B cell (primary cell): Measurements from ENCODE around the gene ROBO2. TPM values are rescaled to one million over a fixed set of nuclear protein-coding genes. Genes with fewer than 3 reads are reported as not detected.

Experiments
- ATAC-seq: fragments of 200-7000 bp; cut with Tn5 transposase; one replicate; pipeline ENCODE4 v1.10.0; 2021; ENCODE audit warnings: low read depth, mild to moderate bottlenecking, moderate number of reproducible peaks, moderate library complexity
- CTCF ChIA-PET: fragments of 350-600 bp; sonication (Branson Sonifier 250); formaldehyde crosslinking; loops from one replicate; lab custom pipeline; 2021; ENCODE audit warnings: antibody characterized with exemption, inconsistent platforms; lab: Charles Lee
- POLR2A ChIA-PET: fragments of 350-600 bp; sonication (Branson Sonifier 250); formaldehyde crosslinking; loops from one replicate; lab custom pipeline; 2021; ENCODE audit warnings: antibody characterized with exemption; lab: Charles Lee
- DNase-seq: peaks from one replicate; pipeline ENCODE4 v3.0.0; 2013
- H2AFZ ChIP-seq: 2 replicates; pipeline ENCODE4 v1.6.1; 2012; ENCODE audit warnings: mild to moderate bottlenecking, low read depth, low read length; ENCODE audit not compliant: insufficient read depth, poor library complexity, severe bottlenecking
- H3K27ac ChIP-seq, 2 donors: 1 replicate in 1 of 2; 2 replicates in 1 of 2; pipeline ENCODE4 v1.5.1; 2012 to 2013; ENCODE audit warnings: low read length in 2 of 2, mild to moderate bottlenecking in 2 of 2, moderate library complexity in 1 of 2
- H3K27me3 ChIP-seq, 4 experiments: fragments of 200-600 bp in 1 of 4; sonication (generic) in 1 of 4; replicated peaks in 1 of 4; 1 replicate in 2 of 4; 2 replicates in 2 of 4; pipeline versions ENCODE4 v1.6.1 to v1.7.0; 2013 to 2016; ENCODE audit warnings: low read length in 3 of 4, mild to moderate bottlenecking in 2 of 4, mixed read lengths in 1 of 4, moderate library complexity in 1 of 4; ENCODE audit not compliant: insufficient read depth in 4 of 4, control insufficient read depth in 3 of 4; ENCODE audit errors: control extremely low read depth in 1 of 4
- H3K36me3 ChIP-seq, 2 experiments: replicated peaks in 1 of 2; 1 replicate in 1 of 2; 2 replicates in 1 of 2; pipeline versions ENCODE4 v1.6.1 to v1.7.1; 2013; ENCODE audit warnings: low read length in 1 of 2; ENCODE audit not compliant: insufficient read depth in 2 of 2, control insufficient read depth in 1 of 2; ENCODE audit errors: control extremely low read depth in 1 of 2, extremely low read depth in 1 of 2
- H3K4me1 ChIP-seq, 2 donors: fragments of 200-600 bp in 1 of 2; sonication (generic) in 1 of 2; 1 replicate in 1 of 2; 2 replicates in 1 of 2; pipeline versions ENCODE4 v1.5.1 to v1.6.1; 2013 to 2017; ENCODE audit warnings: low read length in 2 of 2; ENCODE audit not compliant: control insufficient read depth in 2 of 2, insufficient read depth in 2 of 2
- H3K4me2 ChIP-seq: replicated peaks from 2 replicates; pipeline ENCODE3; 2012; ENCODE audit warnings: mild to moderate bottlenecking, low read depth, low read length; ENCODE audit not compliant: poor library complexity, severe bottlenecking
- H3K4me3 ChIP-seq, 5 experiments: fragments of 200-600 bp in 1 of 5; sonication (generic) in 1 of 5; 1 replicate in 3 of 5; 2 replicates in 2 of 5; pipeline versions ENCODE4 v1.5.1 to v1.7.0; 2011 to 2016; ENCODE audit warnings: low read length in 4 of 5, mild to moderate bottlenecking in 4 of 5, low read depth in 2 of 5, control low read depth in 1 of 5, moderate library complexity in 1 of 5; ENCODE audit not compliant: insufficient read depth in 1 of 5; ENCODE audit errors: control extremely low read depth in 1 of 5, extremely low read depth in 1 of 5
- H3K79me2 ChIP-seq: fragments of 200-600 bp; sonication (generic); one replicate; pipeline ENCODE4 v1.6.0; 2016; ENCODE audit warnings: low read length; ENCODE audit not compliant: control insufficient read depth, insufficient read depth
- H3K9ac ChIP-seq: fragments of 200-600 bp; sonication (generic); 2 replicates; pipeline ENCODE4 v1.6.1; 2017; ENCODE audit warnings: mild to moderate bottlenecking, low read length, moderate library complexity
- H3K9me3 ChIP-seq, 3 donors: one replicate each; pipeline versions ENCODE4 v1.6.1 to v1.7.1; 2013; ENCODE audit warnings: low read length in 2 of 3; ENCODE audit not compliant: control insufficient read depth in 2 of 3, insufficient read depth in 1 of 3; ENCODE audit errors: control extremely low read depth in 1 of 3
- H4K20me1 ChIP-seq: 2 replicates; pipeline ENCODE4 v1.6.0; 2012; ENCODE audit warnings: mild to moderate bottlenecking, low read length; ENCODE audit not compliant: insufficient read depth, control insufficient read depth, poor library complexity, severe bottlenecking
- H3K27ac Mint-ChIP-seq: one replicate; pipeline ENCODE4 v1.8.0; 2021; ENCODE audit warnings: mixed read lengths
- H3K27me3 Mint-ChIP-seq: one replicate; pipeline ENCODE4 v1.8.0; 2021; ENCODE audit warnings: mixed read lengths
- H3K4me1 Mint-ChIP-seq: one replicate; pipeline ENCODE4 v1.8.0; 2021; ENCODE audit warnings: mixed read lengths
- H3K4me3 Mint-ChIP-seq: one replicate; pipeline ENCODE4 v1.8.0; 2021; ENCODE audit warnings: mixed read lengths
- H3K9me3 Mint-ChIP-seq: one replicate; pipeline ENCODE4 v1.8.0; 2022; ENCODE audit warnings: mixed read lengths; ENCODE audit not compliant: insufficient read depth
- CTCF ChIP-seq: fragments of 200-600 bp; IDR thresholded peaks from one replicate; pipeline ENCODE4 v1.8.0; 2022; ENCODE audit warnings: antibody characterized with exemption, mild to moderate bottlenecking
- EZH2 ChIP-seq: IDR thresholded peaks from 2 replicates; pipeline ENCODE4 v1.6.1; 2012; ENCODE audit warnings: borderline replicate concordance, low read depth, mild to moderate bottlenecking, moderate library complexity, low read length; ENCODE audit not compliant: insufficient read depth, poor library complexity, severe bottlenecking
- WGBS: methylation state at CpG from one replicate; pipeline ENCODE4 v1.1.5; 2013; ENCODE audit warnings: missing lambda C conversion rate; ENCODE audit not compliant: insufficient coverage; 5-methylcytosine and 5-hydroxymethylcytosine counted together
- intact Hi-C: fragments of 100-400 bp; cut with micrococcal nuclease; formaldehyde crosslinking; loops from one replicate; pipeline ENCODE4 v1.10.0; 2022
- polyA plus RNA-seq: library from polyadenylated mRNA; depleted of rRNA; stranded (reverse); fragments of >200 nt; gene quantifications from 2 replicates; pipeline ENCODE4 v1.2.3, GENCODE V29; 2012
- total RNA-seq, 2 donors: library from RNA; stranded (reverse); fragments of 120-200 nt in 1 of 2; gene quantifications; 1 replicate in 1 of 2; 2 replicates in 1 of 2; pipeline versions ENCODE4 v1.2.3 to v1.2.4, GENCODE V29; 2013 to 2022

ROBO2 gene
- total and polyA plus RNA-seq, 2 donors (not counting 1 experiment from before 2014, with no cell fraction given): not detected

- H3K27me3 ChIP-seq: peaks cover 0 to 23% (median 10%) of the 10 kb centered on the region in 4 experiments
- no peak overlapping the region for H2AFZ ChIP-seq
- no peaks in the 10 kb centered on the region for H3K36me3 ChIP-seq
- no peak overlapping the region for H3K4me2 ChIP-seq
- no peak overlapping the region for H3K27ac Mint-ChIP-seq
- intact Hi-C loops: no loop called here
- H3K9ac ChIP-seq: no peak overlapping the region
- peaks cover 17% of the 10 kb centered on the region for H3K27me3 Mint-ChIP-seq
- WGBS: 73% methylated on average over 5 of the region's 9 CpGs
- no peaks in the 10 kb centered on the region for H3K9me3 Mint-ChIP-seq
- H3K9me3 ChIP-seq: peaks cover 0 to 6% (median 3%) of the 10 kb centered on the region in 3 donors
- ChIA-PET POLR2A (no interaction called here), CTCF (no interaction called here)
- H3K27ac ChIP-seq: no peak overlapping the region
- no peaks in the 10 kb centered on the region for H3K4me1 ChIP-seq
- no peaks in the 10 kb centered on the region for H4K20me1 ChIP-seq
- TF ChIP-seq EZH2 (no peak), CTCF (no peak)
- H3K4me3 ChIP-seq: no peak overlapping the region
- no peak for DNase-seq
- no peaks in the 10 kb centered on the region for H3K79me2 ChIP-seq
- no peak for ATAC-seq
- no peaks in the 10 kb centered on the region for H3K4me1 Mint-ChIP-seq
- no peak overlapping the region for H3K4me3 Mint-ChIP-seq
These were observed 1.2 kb downstream of the ROBO2 start for GRCh38 chr3:77040926-77041722.

- no peak overlapping the region for H3K4me2 ChIP-seq
- peaks cover 0 to 23% (median 10%) of the 10 kb centered on the region in 4 experiments for H3K27me3 ChIP-seq
- ATAC-seq (no peak), DNase-seq (no peak)
- CTCF ChIA-PET: no interaction called here
- POLR2A ChIA-PET: no interaction called here
- H3K4me1 Mint-ChIP-seq: no peaks in the 10 kb centered on the region
- H2AFZ ChIP-seq: no peak overlapping the region
- no peak overlapping the region for H3K9ac ChIP-seq
- H3K9me3 ChIP-seq: peaks cover 0 to 6% (median 3%) of the 10 kb centered on the region in 3 donors
- no peak overlapping the region for H3K4me3 Mint-ChIP-seq
- H3K27me3 Mint-ChIP-seq: peaks cover 17% of the 10 kb centered on the region
- no peaks in the 10 kb centered on the region for H4K20me1 ChIP-seq
- H3K4me1 ChIP-seq: no peaks in the 10 kb centered on the region
- TF ChIP-seq CTCF: no peak
- no peak for TF ChIP-seq EZH2
- intact Hi-C loops: no loop called here
- no peaks in the 10 kb centered on the region for H3K79me2 ChIP-seq
- no peaks in the 10 kb centered on the region for H3K36me3 ChIP-seq
- H3K9me3 Mint-ChIP-seq: no peaks in the 10 kb centered on the region
- no peak overlapping the region for H3K4me3 ChIP-seq
- no peak overlapping the region for H3K27ac Mint-ChIP-seq
- WGBS: 100% methylated on average over 1 of the region's 2 CpGs
- H3K27ac ChIP-seq: no peak overlapping the region
These were observed 1.9 kb downstream of the ROBO2 start for GRCh38 chr3:77041811-77042210.
